GM18907 (cell line): ENCODE results near the gene NNMT.
"Not testable (repeated sequence)": the region's sequence is repeated elsewhere in the genome, so short reads cannot be mapped to it uniquely, and the experiment has no call there.

Experiments
- ATAC-seq: cut with Tn5 transposase; IDR thresholded peaks from one replicate; pipeline ENCODE4 v1.9.1; 2021; ENCODE audit warnings: mild to moderate bottlenecking, moderate library complexity; ENCODE audit not compliant: unreplicated experiment

The NNMT gene

DNA sequence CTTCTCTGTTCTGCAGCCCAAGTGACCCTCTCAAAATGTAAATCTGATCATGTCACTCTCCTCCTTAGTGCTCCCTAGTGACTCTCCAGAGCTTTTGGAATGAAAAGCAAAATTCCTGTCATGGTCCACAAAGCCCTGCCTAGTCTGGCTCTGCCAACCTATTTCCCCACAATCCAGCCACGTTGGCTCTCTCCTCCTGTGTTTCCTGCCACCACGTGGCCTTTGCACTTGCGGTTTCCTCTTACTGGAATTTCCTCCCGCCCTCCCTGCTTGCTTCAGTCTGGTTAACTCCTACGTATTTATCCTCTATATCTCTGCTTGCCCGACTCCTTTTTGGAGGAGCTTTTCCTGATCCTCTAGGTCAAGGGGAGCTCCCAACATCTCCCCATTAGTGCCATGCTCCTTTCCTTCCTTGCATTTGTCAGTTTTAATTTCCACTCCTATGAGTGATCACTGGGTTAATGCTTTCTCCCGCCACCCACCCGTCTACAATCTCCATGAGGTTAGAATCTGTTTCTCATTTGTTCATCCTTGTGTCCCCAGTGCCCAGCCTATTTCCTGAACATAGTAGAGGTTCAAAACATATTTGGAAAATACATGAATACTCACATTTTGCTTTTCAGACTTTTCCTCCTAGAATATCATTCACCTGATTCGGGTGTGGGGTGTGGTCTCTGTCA lies 11.5 kb downstream of the NNMT start:
- ATAC-seq = no peak

GRCh38 chr11:114308689-114309089 lies 12.5 kb downstream of the NNMT start:
- no peak for ATAC-seq

DNA sequence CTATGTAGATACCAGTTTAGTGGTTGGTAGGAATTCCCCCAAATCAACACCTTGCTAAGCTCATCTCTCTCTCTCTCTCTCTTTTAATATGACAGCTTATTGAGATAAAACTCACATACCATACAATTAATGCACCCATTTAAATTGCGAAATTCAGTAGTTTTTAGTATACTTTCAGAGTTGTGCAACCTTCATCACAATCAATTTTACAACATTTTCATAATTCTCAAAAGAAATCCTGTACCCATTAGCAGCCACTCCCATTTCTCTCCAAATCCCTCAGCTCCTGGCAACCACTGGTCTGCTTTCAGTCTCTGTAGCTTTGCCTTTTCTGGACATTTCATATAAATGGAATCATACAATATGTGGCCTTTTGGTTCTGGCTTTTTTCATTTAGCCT lies 13.3 kb downstream of the NNMT start:
- ATAC-seq = no peak

GRCh38 chr11:114310095-114310494 lies 13.9 kb downstream of the NNMT start:
- ATAC-seq = no peak

DNA sequence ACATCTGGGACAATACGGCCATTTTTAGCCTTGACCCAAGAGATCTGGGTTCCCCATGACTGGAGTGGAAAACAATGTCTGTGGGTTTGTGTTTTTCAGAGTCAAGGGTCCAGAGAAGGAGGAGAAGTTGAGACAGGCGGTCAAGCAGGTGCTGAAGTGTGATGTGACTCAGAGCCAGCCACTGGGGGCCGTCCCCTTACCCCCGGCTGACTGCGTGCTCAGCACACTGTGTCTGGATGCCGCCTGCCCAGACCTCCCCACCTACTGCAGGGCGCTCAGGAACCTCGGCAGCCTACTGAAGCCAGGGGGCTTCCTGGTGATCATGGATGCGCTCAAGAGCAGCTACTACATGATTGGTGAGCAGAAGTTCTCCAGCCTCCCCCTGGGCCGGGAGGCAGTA lies 15.7 kb downstream of the NNMT start:
- no peak for ATAC-seq

DNA sequence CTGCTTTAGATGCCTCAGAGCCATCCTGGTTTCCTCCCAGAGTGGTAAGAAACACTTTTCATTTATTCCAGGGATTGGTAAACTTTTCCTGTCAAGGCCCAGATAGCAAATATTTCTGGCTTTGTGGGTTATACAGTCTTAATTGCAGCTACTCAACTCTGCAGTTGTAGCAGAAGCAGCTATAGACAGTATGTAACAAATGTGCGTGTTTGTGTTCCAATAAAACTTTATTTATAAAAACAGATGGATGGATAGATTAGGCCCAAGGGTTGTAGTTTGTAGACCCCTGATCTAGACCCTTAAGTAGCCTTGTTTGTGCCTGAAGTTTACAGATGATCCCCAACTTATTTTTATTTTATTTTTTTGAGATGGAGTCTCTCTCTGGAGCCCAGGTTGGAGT lies 17.9 kb downstream of the NNMT start:
- no peak for ATAC-seq

GRCh38 chr11:114315749-114316368 lies 19.7 kb downstream of the NNMT start:
- ATAC-seq = no peak

GRCh38 chr11:114316980-114317786 lies 21.0 kb downstream of the NNMT start:
- no peak for ATAC-seq

DNA sequence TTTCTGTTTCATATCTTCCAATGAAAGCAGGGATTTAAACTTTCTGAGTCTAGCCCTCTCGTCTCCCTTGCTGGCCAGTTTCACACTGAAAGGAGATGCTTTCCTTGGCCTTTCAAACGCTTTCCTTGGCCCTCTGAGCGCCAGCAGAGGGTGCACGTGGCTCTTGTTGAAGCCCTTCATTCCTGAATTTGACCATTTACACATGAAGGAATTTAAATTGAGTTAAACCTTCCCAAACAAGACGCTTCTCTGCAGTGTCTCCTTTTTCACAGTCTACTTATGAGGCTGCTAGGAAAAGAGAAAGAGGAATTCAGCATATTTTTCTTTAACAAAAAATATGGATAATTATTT lies 21.6 kb downstream of the NNMT start:
- no peak for ATAC-seq

DNA sequence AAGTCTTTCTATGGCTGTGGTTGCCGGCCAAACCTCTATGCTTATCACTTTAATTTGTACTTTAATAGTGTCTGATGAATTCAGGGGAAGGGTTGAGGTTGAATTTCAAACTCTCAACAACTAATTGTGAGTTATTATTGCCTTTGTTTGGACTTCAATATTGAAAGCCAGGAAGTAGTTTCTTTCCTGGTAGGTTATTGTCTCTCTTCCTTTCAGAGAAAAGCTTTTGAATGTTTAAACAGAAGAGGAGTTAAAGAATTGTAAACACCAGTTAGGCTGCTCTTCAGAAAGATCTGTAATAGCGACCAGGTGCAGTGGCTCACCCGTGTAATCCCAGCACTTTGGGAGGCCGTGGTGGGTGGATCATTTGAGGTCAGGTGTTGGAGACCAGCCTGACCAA lies 22.2 kb downstream of the NNMT start:
- ATAC-seq = no peak

GRCh38 chr11:114319716-114320328 lies 23.6 kb downstream of the NNMT start:
- no peak for ATAC-seq

DNA sequence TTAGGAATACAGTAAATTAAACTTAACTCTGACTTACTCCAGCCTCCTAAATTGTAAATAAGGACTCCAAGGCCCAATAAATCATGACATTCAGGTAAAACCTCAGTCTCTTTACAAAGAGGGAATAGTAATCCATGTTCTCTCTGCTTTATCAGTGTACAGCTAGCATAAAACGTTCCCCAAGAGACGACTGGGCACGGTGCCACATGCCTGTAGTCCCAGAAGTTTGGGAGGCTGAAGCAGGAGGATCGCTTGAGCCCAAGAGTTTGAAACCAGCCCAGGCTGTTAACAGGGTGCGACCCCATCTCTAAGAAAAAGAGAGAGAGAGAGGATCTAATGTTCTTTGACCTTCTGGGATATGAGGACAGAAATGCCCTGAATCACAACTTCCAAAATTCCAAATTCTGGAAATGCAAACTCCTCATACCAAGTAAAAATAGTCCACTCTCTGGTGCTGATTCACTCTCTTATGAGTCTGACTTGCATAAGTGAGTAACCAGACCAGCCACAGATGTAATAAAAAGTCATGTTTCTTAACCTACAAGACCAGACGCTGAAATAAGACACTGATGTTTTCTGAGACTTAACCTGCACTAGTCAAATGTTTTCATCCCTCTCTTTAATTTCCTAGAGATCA lies 25.5 kb downstream of the NNMT start:
- ATAC-seq = no peak

- no peak for ATAC-seq
These were observed 26.7 kb downstream of the NNMT start for GRCh38 chr11:114322934-114323333.

- no peak for ATAC-seq
These were observed 30.0 kb downstream of the NNMT start for GRCh38 chr11:114326151-114326550.

DNA sequence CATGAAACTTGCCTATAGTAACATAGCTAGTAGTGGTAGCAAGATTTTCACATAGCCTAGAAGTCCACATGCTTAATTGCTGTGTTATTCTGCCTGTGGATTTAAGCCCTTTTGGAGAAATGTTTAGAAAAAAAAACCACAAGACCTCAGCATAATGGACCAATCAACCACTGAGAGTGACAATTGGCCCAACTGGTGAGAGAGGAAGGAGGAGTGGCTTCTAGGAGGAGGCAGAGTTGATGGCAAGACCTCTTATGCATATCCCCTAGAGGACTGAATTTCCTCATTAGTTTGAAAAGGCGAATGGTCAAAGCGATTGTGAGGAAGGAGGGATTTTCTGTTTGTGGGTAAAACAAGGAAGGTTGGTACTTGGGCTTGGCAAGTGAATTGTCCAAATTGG lies 30.6 kb downstream of the NNMT start:
- no peak for ATAC-seq

DNA sequence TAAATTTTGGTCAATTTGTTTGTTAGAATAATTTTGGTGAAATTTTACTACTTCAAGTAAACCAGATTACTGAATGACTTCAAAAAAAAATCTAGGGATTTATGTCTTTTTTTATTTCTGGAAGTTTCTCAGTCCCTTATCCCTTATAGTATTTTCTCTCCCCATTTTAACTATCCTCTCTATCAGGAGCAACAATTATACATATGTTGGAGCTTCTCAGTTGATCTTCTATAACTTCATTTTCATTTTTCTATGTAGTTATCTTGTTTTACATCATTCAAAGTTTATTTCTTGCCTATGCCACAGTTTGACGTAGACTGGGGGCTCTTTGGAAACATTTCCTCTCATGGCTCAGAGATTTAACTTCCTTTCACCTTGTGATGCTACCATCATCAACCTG lies 34.2 kb downstream of the NNMT start:
- ATAC-seq = no peak

GRCh38 chr11:114340311-114341131 lies 44.3 kb downstream of the NNMT start:
- ATAC-seq = peak; percentile 73

- ATAC-seq = not testable (repeated sequence)
These were observed 45.5 kb downstream of the NNMT start for GRCh38 chr11:114341667-114342066.

DNA sequence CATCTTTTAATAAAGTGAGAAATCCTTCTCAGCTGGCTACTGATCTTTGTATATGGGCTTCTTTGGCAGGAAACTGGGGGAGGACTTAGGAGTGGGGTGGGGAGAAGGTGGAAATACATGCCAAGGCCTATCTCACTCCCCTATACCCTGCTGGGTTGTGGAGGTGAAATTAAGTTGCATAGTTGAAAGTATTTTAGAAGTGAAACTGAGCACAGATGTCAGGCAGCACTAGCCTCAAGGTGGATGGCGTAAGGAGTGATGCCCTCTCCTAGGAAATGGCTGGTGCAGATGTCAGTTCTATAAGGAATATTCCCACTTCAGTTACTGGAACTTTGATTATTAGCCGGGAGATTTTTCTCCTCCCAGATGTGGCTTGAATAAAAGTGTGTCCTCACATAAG lies 46.3 kb downstream of the NNMT start:
- no peak for ATAC-seq

DNA sequence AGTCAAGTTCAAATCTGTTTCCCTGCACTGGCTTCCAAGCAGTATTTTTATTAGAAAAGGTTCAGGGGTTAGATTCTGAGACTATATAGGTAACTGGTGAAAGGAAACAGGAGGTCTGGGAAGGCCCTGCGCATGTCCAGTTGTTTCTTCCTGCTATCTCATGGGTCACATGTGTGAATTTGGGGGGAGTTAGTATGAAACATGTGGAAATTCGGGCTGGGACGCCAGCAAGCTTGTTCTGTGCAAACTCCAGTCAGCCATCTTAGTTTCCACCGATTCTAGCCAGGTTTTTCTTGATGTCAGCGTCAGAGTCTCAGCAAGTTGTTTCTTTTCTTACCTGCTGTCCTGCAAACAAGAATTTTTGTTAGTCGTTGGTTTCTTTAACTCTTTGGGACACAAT lies 46.8 kb downstream of the NNMT start:
- no peak for ATAC-seq
